Left cardiac atrium (tissue), 4 donors: Measurements from ENCODE around the gene MXRA7. TPM values are rescaled to one million over a fixed set of nuclear protein-coding genes. Genes with fewer than 3 reads are reported as not detected.
"Not testable (repeated sequence)": the region's sequence is repeated elsewhere in the genome, so short reads cannot be mapped to it uniquely, and the experiment has no call there.

Experiments used
- ATAC-seq, 2 donors: fragments of 200-7000 bp; cut with Tn5 transposase; one replicate each; pipeline ENCODE4 v1.9.1; 2020; ENCODE audit warnings: mild to moderate bottlenecking in 2 of 2, moderate library complexity in 2 of 2
- DNase-seq: peaks from one replicate; pipeline ENCODE4 v3.0.0-alpha.2; 2020
- intact Hi-C, 2 donors: fragments of 100-400 bp; cut with DNase I; formaldehyde crosslinking; loops; one replicate each; pipeline versions ENCODE4 v1.14.1 to v1.15.1; 2022 to 2023
- total RNA-seq, 2 donors: library from RNA; stranded (reverse); fragmentation: NEBNext Ultra II Directional; extraction: Animal tissue kit (Norgen Biotek cat#: 25700); gene quantifications; one replicate each; pipeline ENCODE4 v1.2.1, GENCODE V29; 2021
- donor health status: DM: no; HTN: yes; CAD: no.
- donor health status: DM: no; HTN: yes; CAD: no; lungs with severe emphysema.
- donor health status: DM: yes; HTN: yes; CAD: no.
- donor health status: Dilated cardiomyopathy.

Gene MXRA7
- total RNA-seq, 2 donors from 2014 or later = 394 to 506 TPM

GRCh38 chr17:76702076-76702475 lies 8.7 kb downstream of the MXRA7 start:
- intact Hi-C loops = no loop called here
- ATAC-seq (no peak), DNase-seq (no peak)

GRCh38 chr17:76701471-76701967 lies 9.2 kb downstream of the MXRA7 start:
- ATAC-seq = no peak
- intact Hi-C loops = no loop called here
- DNase-seq = no peak

GRCh38 chr17:76700617-76701470 lies 9.9 kb downstream of the MXRA7 start:
- intact Hi-C loops = no loop called here
- ATAC-seq (peak; percentile 78 to 79), DNase-seq (peak; percentile 79)

GRCh38 chr17:76700270-76700616 lies 10.5 kb downstream of the MXRA7 start:
- DNase-seq (no peak), ATAC-seq (peak; percentile 3 to 11)
- intact Hi-C loops = no loop called here

DNA sequence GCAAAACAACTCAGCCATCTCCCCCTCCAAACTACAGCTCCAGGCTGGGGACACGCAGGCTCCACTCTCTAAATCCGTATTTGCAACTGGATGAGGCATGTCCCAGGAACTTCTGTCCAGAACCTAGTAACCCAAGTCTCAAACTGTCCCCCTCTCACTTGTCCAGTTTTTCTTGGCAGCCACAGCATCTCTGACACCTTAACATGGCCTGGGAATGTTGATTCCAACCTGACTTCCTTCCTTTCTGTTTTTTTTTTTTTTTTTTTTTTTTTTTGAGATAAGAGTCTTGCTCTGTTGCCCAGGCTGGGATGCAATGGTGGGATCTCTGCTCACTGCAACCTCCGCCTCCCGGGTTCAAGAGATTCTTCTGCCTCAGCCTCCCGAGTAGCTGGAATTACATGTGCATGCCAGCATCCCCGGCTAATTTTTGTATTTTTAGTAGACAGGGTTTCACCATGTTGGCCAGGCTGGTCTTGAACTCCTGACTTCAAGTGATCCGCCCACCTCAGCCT lies 12.2 kb downstream of the MXRA7 start:
- intact Hi-C loops, DNase-seq: not testable (repeated sequence)
- ATAC-seq = peak in 1 of 2 donors; percentile 16

DNA sequence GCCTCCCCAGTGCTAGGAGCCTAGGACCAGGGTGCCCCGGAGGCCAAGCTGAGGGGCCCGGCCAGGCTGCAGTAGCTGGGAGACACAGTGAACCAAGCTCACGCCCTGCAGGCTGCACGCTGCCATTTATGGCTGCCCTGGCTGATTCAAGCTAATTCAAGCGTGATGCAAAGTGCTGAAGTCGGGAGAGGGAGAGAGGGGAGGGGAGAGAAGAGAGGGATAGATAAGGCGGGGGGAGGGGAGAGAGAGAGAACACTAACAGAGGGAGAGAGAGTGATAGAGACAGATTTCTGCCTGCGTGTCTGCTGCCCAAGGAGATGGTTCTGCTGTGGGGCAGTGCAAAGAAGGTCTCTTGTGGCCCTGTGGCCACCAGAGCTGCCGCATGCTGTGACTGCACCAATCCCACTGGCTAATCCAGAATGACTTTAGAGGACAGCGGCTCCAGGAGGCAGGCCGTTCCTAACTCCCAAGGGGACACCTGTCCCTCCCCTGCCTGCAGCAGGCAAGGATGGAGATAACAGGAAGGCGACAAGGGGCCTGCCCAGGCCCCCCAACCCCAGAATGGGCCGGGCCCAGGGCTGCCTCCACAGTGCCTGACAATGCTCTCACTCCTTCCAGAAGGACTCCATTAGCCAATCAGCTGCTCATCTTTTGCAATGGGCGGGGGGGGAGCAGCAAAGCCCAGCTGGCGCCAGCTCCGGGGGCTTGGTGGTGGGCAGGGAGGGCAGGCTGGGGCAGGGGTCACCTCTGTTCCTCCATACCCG lies 12.9 kb downstream of the MXRA7 start:
- peak; percentile 39 to 41 for ATAC-seq

GRCh38 chr17:76696763-76697701 lies 13.7 kb downstream of the MXRA7 start:
- DNase-seq (peak; percentile 75), ATAC-seq (peak in 1 of 2 donors; percentile 20)
- intact Hi-C loops = no loop called here

More for the DNA sequence above, 12.9 kb downstream of the MXRA7 start:
- peak; percentile 53 for DNase-seq
- intact Hi-C loops = no loop called here

DNA sequence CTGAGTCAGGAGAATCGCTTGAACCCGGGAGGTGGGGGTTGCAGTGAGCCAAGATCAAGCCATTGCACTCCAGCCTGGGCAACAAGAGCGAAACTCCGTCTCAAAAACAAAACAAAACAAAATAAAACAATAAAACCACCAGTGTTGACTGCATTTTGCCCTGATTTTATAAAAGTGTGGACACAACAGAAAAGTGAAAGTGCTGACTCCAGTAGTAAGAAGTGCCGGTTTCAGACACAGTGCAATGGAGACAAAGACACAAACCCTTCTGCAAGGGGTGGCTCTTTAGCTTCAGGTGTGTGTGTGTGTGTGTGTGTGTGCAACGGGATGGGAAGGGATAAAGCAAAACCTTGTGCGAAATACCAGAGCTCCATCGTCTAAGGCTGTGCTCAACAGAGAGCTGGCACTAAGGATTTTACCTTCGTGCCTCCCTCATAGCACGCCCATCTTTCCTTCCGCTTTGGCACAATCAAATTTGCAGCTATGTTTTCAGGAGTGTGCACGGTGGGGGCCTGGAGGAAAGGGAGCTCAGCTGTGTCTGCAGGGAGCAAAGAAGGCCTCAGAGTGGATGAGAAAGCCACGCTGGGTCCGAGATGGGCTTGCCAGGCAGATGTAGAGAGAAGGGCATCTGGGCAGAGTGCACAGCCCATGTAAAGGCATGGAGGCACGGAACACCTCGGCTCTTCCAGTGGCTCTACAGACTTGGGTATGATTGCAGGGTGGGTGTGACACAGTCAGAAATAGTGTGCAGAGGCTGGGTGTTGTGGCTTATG lies 15.5 kb downstream of the MXRA7 start:
- intact Hi-C loops = no loop called here
- ATAC-seq (no peak), DNase-seq (no peak)

DNA sequence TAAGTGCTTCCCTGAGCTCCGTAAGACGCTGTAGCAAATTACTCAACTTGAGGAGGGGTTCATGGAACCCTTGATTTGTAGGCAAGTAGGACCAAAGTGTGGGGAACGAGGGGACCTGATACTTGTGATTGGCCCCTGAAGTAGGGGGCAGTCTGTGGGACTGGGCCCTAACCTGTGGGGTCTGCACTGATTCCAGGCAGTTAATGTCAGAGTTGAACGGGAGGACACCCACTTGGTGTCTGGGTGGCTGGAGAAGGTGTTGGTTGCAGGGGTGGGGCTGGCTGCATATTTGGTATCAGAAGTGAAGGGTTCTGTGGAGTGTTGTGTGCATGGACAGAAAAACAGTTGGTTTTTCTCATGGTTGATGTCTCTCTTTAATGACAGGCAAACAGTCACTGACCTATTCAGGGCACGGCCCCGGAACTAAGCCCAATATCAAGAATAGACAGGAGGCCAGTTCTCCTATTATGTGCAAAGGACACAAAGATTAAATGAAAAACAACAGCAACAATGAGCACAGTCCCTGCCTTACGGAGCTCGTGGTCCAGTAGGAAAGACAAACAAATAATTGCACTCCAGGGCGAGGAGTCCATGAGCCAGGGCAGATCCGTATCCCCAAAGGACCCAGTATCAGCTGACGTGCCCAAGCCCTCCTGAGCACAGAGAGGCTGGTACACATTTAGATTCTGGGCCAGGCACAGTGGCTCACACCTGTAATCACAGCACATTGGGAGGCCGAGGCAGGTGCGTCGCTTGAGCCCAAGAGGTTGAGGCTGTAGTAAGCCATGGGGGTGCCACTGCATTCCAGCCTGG lies 19.2 kb downstream of the MXRA7 start:
- ATAC-seq (no peak), DNase-seq (no peak)
- intact Hi-C loops = no loop called here

GRCh38 chr17:76690596-76691280 lies 20.0 kb downstream of the MXRA7 start:
- intact Hi-C loops = no loop called here
- ATAC-seq (no peak), DNase-seq (no peak)

DNA sequence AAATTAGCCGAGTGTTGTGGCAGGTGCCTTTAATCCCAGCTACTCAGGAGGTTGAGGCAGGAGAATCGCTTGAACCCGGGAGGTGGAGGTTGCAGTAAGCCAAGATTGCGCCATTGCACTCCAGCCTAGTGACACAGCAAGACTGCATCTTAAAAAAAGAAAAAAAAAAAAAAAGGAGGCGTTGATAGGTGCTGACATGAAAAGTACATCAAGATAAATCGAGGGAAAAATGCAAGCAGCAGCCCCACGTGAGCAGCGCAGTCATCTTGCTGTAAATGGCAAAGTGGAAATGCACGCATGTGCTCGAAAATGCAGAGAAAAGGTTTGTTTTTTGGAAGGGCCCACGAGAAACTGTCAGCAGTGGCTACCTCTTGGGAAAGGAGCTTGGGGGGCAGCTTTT lies 20.9 kb downstream of the MXRA7 start:
- intact Hi-C loops = no loop called here
- ATAC-seq (no peak), DNase-seq (no peak)

- ATAC-seq = peak; percentile 12 to 51
- peak; percentile 52 for DNase-seq
- intact Hi-C loops = no loop called here
These were observed 22.6 kb downstream of the MXRA7 start for GRCh38 chr17:76688165-76688622.

GRCh38 chr17:76687298-76688164 lies 23.2 kb downstream of the MXRA7 start:
- intact Hi-C loops = no loop called here
- DNase-seq = peak; percentile 77
- peak; percentile 50 to 53 for ATAC-seq

GRCh38 chr17:76686538-76687297 lies 24.0 kb downstream of the MXRA7 start:
- ATAC-seq (no peak), DNase-seq (no peak)
- intact Hi-C loops = no loop called here

- DNase-seq (no peak), ATAC-seq (peak in 1 of 2 donors; percentile 3)
- intact Hi-C loops = no loop called here
These were observed 24.9 kb downstream of the MXRA7 start for GRCh38 chr17:76685846-76686245.
